Measurements from ENCODE around the gene ADGRD1.

Gene ADGRD1

DNA sequence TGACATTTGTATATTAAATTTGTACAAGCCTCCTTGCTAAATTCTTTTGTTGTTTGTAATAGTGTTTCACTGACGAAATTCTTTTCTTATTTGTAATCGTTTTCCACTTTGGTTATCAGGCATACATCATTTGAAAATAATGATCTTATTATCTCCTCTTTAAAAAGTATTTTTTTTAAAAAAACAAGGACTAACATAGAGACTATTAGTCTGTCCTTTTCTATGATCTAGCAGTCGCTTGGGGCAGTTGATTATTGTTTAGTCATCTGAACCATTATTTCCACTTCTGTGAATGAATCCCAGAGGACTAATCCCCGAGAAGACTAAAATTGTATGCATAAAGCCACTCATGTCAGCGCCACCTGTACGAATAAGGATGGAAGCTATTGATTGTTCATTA is 11.5 kb downstream of the ADGRD1 start:
- TF ChIP-seq CSDC2 (CRISPR knock-in tag; IDR thresholded peaks at IDR 0.05) (no peak), ZC3H10 (CRISPR knock-in tag; IDR thresholded peaks at IDR 0.05) (no peak), ISL1 (CRISPR knock-in tag; IDR thresholded peaks at IDR 0.05) (no peak), TOX (CRISPR knock-in tag; IDR thresholded peaks at IDR 0.05; ENCODE audit: borderline replicate concordance) (no peak), OSR1 (CRISPR knock-in tag; IDR thresholded peaks at IDR 0.05) (no peak), ZFP30 (CRISPR knock-in tag; IDR thresholded peaks at IDR 0.05) (no peak), ZNF565 (CRISPR knock-in tag; conservative IDR thresholded peaks at IDR 0.05; ENCODE audit: low read depth) (no peak), ESRRG (CRISPR knock-in tag; IDR thresholded peaks at IDR 0.05) (no peak), ZFP3 (CRISPR knock-in tag; IDR thresholded peaks at IDR 0.05) (no peak), ZNF8 (CRISPR knock-in tag; IDR thresholded peaks at IDR 0.05) (no peak), BACH2 (CRISPR knock-in tag; IDR thresholded peaks at IDR 0.05; ENCODE audit: borderline replicate concordance) (no peak), PPARA (CRISPR knock-in tag; IDR thresholded peaks at IDR 0.05; ENCODE audit: borderline replicate concordance) (no peak), TCF4 (CRISPR knock-in tag; IDR thresholded peaks at IDR 0.05; ENCODE audit: borderline replicate concordance) (no peak), RARB (CRISPR knock-in tag; IDR thresholded peaks at IDR 0.05) (no peak), SNAI2 (CRISPR knock-in tag; IDR thresholded peaks at IDR 0.05) (no peak), GLIS3 (CRISPR knock-in tag; IDR thresholded peaks at IDR 0.05) (no peak)
- TF ChIP-seq, protein P1, sequence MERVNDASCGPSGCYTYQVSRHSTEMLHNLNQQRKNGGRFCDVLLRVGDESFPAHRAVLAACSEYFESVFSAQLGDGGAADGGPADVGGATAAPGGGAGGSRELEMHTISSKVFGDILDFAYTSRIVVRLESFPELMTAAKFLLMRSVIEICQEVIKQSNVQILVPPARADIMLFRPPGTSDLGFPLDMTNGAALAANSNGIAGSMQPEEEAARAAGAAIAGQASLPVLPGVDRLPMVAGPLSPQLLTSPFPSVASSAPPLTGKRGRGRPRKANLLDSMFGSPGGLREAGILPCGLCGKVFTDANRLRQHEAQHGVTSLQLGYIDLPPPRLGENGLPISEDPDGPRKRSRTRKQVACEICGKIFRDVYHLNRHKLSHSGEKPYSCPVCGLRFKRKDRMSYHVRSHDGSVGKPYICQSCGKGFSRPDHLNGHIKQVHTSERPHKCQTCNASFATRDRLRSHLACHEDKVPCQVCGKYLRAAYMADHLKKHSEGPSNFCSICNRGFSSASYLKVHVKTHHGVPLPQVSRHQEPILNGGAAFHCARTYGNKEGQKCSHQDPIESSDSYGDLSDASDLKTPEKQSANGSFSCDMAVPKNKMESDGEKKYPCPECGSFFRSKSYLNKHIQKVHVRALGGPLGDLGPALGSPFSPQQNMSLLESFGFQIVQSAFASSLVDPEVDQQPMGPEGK (CRISPR knock-in tag; IDR thresholded peaks at IDR 0.05; ENCODE audit: borderline replicate concordance), result no peak
- TF ChIP-seq, protein P2, sequence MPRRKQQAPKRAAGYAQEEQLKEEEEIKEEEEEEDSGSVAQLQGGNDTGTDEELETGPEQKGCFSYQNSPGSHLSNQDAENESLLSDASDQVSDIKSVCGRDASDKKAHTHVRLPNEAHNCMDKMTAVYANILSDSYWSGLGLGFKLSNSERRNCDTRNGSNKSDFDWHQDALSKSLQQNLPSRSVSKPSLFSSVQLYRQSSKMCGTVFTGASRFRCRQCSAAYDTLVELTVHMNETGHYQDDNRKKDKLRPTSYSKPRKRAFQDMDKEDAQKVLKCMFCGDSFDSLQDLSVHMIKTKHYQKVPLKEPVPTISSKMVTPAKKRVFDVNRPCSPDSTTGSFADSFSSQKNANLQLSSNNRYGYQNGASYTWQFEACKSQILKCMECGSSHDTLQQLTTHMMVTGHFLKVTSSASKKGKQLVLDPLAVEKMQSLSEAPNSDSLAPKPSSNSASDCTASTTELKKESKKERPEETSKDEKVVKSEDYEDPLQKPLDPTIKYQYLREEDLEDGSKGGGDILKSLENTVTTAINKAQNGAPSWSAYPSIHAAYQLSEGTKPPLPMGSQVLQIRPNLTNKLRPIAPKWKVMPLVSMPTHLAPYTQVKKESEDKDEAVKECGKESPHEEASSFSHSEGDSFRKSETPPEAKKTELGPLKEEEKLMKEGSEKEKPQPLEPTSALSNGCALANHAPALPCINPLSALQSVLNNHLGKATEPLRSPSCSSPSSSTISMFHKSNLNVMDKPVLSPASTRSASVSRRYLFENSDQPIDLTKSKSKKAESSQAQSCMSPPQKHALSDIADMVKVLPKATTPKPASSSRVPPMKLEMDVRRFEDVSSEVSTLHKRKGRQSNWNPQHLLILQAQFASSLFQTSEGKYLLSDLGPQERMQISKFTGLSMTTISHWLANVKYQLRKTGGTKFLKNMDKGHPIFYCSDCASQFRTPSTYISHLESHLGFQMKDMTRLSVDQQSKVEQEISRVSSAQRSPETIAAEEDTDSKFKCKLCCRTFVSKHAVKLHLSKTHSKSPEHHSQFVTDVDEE (CRISPR knock-in tag; IDR thresholded peaks at IDR 0.05), result no peak
- TF ChIP-seq, protein P3, sequence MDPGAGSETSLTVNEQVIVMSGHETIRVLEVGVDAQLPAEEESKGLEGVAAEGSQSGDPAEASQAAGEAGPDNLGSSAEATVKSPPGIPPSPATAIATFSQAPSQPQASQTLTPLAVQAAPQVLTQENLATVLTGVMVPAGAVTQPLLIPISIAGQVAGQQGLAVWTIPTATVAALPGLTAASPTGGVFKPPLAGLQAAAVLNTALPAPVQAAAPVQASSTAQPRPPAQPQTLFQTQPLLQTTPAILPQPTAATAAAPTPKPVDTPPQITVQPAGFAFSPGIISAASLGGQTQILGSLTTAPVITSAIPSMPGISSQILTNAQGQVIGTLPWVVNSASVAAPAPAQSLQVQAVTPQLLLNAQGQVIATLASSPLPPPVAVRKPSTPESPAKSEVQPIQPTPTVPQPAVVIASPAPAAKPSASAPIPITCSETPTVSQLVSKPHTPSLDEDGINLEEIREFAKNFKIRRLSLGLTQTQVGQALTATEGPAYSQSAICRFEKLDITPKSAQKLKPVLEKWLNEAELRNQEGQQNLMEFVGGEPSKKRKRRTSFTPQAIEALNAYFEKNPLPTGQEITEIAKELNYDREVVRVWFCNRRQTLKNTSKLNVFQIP (CRISPR knock-in tag; IDR thresholded peaks at IDR 0.05; ENCODE audit: borderline replicate concordance, low read depth), result no peak
- no peak for ATAC-seq

DNA sequence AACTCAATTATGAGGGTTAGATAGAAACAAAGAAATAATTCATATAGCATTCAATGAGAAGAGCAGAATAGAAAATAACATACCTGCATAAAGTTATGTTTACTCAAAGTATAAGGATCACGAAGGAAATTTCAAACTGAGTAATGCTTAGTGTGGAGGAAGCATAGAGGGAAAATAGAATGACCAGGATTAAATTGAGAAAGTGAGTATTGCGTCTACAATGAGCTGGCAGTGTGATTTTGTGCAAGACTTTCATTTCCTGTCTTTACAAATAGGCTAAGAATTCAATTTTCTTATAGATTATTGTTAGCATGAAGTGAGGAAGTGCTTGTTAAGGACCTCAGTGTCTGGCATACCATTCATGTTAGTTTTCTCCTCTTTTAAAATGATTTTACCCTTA is 12.0 kb downstream of the ADGRD1 start:
- ATAC-seq, result no peak
- TF ChIP-seq, protein P4, sequence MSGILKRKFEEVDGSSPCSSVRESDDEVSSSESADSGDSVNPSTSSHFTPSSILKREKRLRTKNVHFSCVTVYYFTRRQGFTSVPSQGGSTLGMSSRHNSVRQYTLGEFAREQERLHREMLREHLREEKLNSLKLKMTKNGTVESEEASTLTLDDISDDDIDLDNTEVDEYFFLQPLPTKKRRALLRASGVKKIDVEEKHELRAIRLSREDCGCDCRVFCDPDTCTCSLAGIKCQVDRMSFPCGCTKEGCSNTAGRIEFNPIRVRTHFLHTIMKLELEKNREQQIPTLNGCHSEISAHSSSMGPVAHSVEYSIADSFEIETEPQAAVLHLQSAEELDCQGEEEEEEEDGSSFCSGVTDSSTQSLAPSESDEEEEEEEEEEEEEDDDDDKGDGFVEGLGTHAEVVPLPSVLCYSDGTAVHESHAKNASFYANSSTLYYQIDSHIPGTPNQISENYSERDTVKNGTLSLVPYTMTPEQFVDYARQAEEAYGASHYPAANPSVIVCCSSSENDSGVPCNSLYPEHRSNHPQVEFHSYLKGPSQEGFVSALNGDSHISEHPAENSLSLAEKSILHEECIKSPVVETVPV (CRISPR knock-in tag; IDR thresholded peaks at IDR 0.05), result no peak
- no peak for TF ChIP-seq ZNF565 (CRISPR knock-in tag; conservative IDR thresholded peaks at IDR 0.05; ENCODE audit: low read depth)
- TF ChIP-seq RARB (CRISPR knock-in tag; IDR thresholded peaks at IDR 0.05), result no peak
- no peak for TF ChIP-seq CSDC2 (CRISPR knock-in tag; IDR thresholded peaks at IDR 0.05)
- TF ChIP-seq, protein P1 (CRISPR knock-in tag; IDR thresholded peaks at IDR 0.05; ENCODE audit: borderline replicate concordance), result no peak
- no peak for TF ChIP-seq PPARA (CRISPR knock-in tag; IDR thresholded peaks at IDR 0.05; ENCODE audit: borderline replicate concordance)
- no peak for TF ChIP-seq ZC3H10 (CRISPR knock-in tag; IDR thresholded peaks at IDR 0.05)
- no peak for TF ChIP-seq ZNF8 (CRISPR knock-in tag; IDR thresholded peaks at IDR 0.05)
- TF ChIP-seq ZFP3 (CRISPR knock-in tag; IDR thresholded peaks at IDR 0.05), result no peak

DNA sequence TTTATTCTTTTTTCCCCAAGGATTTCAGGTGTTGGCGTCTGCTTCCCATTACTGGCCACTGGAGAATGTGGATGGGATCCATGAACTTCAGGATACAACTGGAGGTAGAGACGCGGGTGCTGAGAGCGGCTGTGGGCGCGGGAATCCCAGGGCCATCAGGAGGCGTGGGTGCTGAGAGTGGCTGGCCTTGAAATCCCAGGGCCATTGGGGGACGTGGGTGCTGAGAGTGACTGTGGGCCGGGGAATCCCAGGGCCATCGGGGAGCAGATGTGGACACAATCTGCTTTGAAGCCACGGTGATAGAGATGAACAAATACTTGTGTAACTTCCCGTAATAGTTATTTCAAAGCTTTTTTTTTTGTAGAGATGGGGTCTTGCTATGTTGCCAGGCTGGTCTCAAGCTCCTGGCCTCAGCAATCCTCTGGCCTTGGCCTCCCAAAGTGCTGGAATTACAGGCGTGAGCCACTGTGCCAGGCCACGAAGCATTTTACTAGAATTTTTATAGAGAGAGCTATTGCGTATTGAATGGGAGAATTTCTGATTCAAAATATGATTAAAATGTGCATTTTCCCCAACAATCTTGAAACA is 12.8 kb downstream of the ADGRD1 start:
- TF ChIP-seq ZFP30 (CRISPR knock-in tag; IDR thresholded peaks at IDR 0.05), result no peak
- TF ChIP-seq, protein P1 (CRISPR knock-in tag; IDR thresholded peaks at IDR 0.05; ENCODE audit: borderline replicate concordance), result no peak
- TF ChIP-seq ZC3H10 (CRISPR knock-in tag; IDR thresholded peaks at IDR 0.05), result no peak
- TF ChIP-seq ISL1 (CRISPR knock-in tag; IDR thresholded peaks at IDR 0.05), result no peak
- no peak for TF ChIP-seq ZNF8 (CRISPR knock-in tag; IDR thresholded peaks at IDR 0.05)
- no peak for TF ChIP-seq ZFP3 (CRISPR knock-in tag; IDR thresholded peaks at IDR 0.05)
- TF ChIP-seq SNAI2 (CRISPR knock-in tag; IDR thresholded peaks at IDR 0.05), result no peak
- no peak for TF ChIP-seq TOX (CRISPR knock-in tag; IDR thresholded peaks at IDR 0.05; ENCODE audit: borderline replicate concordance)
- TF ChIP-seq, protein P4 (CRISPR knock-in tag; IDR thresholded peaks at IDR 0.05), result no peak
- TF ChIP-seq CSDC2 (CRISPR knock-in tag; IDR thresholded peaks at IDR 0.05), result no peak
- no peak for TF ChIP-seq BACH2 (CRISPR knock-in tag; IDR thresholded peaks at IDR 0.05; ENCODE audit: borderline replicate concordance)
- no peak for TF ChIP-seq GLIS3 (CRISPR knock-in tag; IDR thresholded peaks at IDR 0.05)
- no peak for TF ChIP-seq PPARA (CRISPR knock-in tag; IDR thresholded peaks at IDR 0.05; ENCODE audit: borderline replicate concordance)
- TF ChIP-seq ZNF70 (CRISPR knock-in tag; IDR thresholded peaks at IDR 0.05), result no peak
- no peak for TF ChIP-seq TCF4 (CRISPR knock-in tag; IDR thresholded peaks at IDR 0.05; ENCODE audit: borderline replicate concordance)
- no peak for ATAC-seq
